ENCODE measurements around the gene RPL28.

The RPL28 gene

DNA sequence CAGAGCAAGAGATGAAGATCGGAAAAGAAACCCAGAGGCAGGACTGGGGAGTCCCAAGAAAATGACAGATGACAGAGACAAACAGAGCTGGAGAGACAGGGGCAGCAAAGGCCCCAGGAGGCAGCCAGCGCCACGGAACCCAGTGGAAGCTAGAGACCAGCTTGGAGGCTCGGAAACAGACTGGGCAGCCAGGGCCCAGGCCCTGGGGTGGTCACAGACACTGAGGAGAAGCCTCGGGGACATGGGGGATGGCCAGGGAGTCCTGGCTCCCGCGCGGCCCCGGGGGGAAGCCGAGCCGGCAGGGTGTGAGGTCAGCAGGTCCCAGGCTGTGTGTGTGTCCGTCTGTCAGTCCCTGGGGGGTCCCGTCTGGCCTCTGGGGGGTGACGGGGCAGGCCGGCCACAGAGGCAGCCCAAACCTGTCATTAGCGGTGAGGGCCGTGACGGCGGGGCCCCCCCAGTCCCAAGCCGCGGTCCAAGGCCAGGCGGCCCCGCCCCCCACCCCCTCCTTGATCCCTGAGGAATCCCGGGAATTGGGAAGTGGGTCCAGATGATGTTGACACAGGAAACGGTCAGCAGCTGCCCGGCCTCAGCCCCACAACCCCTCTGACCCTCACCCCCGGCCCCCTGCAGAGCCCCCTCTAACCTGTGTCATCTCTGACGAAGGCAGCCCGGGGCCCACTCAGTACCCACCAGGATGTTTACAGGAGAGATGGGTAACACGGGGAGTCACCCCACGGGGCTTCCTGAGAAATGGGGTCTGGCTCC is 11.6 kb upstream of the RPL28 start:
- no peak for DNase-seq (ENCODE audit: low read depth)

GRCh38 chr19:55376241-55376933 is 9.3 kb upstream of the RPL28 start, which contains the start of gene TMEM190:
TSS of gene TMEM190 (plus strand) at chr19:55376826. CDS start at chr19:55376854, 28 bp downstream.
- no peak for DNase-seq (ENCODE audit: low read depth)

- DNase-seq (ENCODE audit: low read depth): no peak
These were observed 8.2 kb upstream of the RPL28 start for GRCh38 chr19:55377356-55378131.

- DNase-seq (ENCODE audit: low read depth): no peak
These were observed 6.6 kb upstream of the RPL28 start for GRCh38 chr19:55379174-55379573.

DNA sequence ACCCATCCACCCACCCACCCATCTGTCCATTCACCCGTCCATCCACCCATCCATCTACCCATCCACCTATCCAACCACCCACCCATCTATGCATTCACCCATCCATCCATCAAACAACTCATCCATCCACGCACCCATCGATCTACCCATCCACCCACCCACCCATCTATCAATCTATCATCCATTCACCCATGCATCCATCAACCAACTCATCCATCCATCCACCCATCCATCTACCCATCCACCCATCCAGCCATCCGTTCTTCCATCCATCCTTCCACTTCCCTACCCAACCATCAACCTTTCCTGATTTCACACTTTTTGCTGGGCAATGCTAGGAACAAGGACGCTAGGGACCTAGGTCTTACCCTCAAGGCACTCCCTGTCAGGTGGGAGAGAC is 3.7 kb upstream of the RPL28 start:
- no peak for DNase-seq (ENCODE audit: low read depth)

- DNase-seq (ENCODE audit: low read depth): no peak
These were observed 3.1 kb upstream of the RPL28 start for GRCh38 chr19:55382522-55383054.

- no peak for DNase-seq (ENCODE audit: low read depth)
These were observed 2.2 kb upstream of the RPL28 start for GRCh38 chr19:55383279-55384130.

- DNase-seq (ENCODE audit: low read depth): no peak
These were observed 1.4 kb upstream of the RPL28 start, which contains the start of gene TMEM238 for GRCh38 chr19:55384131-55384919. TSS of gene TMEM238 (minus strand) at chr19:55384292. CDS start at chr19:55384259, 33 bp downstream.

DNA sequence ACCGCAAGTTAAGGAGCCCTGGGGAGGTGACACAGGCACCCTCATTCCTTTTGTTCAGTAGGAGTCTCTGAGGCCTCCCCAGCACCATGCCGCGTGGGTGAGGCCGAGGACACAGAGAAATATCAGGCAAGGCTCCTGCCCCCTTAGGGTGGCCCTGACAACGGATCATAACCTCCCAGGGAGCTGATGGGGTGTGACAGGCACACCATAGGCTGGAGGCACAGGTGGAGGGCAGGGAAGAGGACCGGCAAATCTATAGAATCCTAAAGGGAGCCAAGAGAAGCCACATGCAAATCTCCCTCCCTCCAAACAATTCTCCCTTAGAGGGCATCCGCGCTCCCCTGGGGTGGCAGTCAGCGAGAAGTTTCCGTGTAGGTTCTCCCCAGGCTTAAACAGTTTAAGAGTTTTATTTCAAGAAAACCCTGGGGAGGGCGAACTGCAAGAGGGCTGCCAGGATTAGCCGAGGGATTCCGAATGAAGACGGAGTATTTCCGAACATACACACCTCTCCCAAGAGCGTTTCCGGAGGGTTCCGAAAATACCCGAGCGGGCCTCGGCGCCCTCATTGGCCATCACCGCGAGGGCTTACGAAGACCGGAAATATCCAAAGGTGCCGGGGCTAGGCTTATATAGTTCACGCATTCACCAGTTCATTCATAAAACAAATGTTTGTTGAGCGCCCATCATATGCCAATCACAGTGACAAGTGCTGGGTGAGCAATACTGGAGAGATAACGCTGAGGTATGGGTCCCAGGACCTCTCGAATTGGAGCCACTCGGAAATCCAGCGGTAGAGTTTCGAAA is 610 bp upstream of the RPL28 start:
- peak; percentile 91 for DNase-seq (ENCODE audit: low read depth)

DNA sequence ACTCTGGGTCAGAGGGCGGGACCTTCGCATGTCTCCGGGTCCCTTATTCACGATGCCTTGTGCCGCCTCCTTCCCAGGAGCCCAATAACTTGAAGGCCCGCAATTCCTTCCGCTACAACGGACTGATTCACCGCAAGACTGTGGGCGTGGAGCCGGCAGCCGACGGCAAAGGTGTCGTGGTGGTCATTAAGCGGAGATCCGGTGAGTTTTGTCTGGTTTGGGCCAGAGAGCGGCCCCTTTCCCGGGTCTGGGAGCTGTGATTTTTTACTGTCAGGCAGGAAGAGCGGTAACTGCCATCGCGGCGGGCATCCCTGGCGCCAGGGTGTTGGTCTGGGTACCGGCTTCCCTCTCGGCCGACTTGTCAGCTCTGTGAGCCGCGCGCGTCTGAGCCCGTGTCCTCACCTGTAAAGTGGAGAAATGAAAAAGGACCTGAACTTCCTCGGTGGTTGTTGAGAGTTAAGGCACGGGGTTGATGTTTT is 800 bp downstream of the RPL28 start:
- no peak for DNase-seq (ENCODE audit: low read depth)

DNA sequence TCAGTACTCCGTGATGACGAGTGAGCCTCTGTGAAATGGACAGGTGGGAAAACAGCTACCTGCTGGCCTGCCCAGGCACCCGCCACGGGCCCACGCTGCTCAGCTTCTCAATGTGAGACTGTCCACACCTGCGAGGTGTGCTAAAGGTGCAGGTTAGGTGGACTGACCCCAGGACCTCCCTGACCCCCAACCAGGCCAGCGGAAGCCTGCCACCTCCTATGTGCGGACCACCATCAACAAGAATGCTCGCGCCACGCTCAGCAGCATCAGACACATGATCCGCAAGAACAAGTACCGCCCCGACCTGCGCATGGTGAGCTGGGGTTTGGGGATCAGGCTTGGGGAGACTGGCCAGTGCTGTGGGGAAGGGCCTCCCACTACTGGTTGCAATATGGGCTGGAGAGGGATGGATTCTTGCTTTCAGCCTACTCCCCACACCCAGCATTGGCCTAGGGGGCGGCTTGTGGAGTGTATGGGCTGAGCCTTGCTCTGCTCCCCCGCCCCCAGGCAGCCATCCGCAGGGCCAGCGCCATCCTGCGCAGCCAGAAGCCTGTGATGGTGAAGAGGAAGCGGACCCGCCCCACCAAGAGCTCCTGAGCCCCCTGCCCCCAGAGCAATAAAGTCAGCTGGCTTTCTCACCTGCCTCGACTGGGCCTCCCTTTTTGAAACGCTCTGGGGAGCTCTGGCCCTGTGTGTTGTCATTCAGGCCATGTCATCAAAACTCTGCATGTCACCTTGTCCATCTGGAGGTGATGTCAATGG is 2.2 kb downstream of the RPL28 start:
- no peak for DNase-seq (ENCODE audit: low read depth)

DNA sequence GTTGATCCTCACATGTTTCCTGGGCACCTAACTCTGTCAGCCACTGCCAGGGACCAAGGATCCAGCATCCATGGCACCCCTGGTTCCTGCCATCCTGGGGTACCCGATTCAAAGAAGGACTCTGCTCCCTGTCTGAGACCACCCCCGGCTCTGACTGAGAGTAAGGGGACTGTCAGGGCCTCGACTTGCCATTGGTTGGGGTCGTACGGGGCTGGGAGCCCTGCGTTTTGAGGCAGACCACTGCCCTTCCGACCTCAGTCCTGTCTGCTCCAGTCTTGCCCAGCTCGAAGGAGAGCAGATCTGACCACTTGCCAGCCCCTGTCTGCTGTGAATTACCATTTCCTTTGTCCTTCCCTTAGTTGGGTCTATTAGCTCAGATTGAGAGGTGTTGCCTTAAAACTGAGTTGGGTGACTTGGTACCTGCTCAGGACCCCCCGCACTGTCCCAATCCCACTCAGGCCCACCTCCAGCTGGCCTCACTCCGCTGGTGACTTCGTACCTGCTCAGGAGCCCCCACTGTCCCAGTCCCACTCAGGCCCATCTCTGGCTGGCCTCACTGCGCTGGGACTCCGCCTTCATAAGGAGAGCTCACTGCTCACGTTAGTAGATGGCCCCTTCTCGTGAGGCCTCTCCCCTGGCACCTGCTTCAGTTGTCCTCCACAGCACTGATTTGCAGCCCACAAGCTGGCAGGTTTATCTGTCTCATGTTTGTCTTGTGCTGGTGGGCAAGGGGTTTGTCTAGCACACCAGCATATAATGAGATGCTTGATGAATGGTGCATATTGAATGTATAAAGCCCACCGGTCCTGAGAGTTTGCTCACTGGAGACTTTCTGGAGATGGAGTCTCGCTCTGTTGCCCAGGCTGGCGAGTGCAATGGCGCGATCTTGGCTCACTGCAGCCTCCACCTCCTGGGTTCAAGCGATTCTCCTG is 3.9 kb downstream of the RPL28 start:
- DNase-seq (ENCODE audit: low read depth): no peak

DNA sequence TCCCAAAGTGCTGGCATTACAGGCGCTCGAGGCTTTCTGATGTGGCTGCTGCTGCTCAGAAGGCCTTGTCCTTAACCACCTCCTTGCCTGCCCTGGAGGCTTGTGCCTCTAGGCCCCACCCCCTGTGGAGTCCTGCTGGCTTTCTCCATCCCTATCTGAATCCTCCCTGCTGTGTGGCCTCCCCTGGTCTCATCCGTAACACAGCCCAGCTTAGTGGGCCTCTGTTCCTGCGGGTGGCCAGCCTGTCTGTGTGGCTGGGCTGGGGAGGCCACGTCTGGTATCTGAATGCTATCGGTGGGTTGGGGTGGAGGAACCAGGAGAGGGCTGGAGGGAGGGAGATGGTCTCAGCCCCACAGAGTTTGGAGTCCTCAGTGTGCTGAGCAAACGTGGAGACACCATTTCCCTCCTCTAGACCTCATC is 4.7 kb downstream of the RPL28 start:
- no peak for DNase-seq (ENCODE audit: low read depth)

DNA sequence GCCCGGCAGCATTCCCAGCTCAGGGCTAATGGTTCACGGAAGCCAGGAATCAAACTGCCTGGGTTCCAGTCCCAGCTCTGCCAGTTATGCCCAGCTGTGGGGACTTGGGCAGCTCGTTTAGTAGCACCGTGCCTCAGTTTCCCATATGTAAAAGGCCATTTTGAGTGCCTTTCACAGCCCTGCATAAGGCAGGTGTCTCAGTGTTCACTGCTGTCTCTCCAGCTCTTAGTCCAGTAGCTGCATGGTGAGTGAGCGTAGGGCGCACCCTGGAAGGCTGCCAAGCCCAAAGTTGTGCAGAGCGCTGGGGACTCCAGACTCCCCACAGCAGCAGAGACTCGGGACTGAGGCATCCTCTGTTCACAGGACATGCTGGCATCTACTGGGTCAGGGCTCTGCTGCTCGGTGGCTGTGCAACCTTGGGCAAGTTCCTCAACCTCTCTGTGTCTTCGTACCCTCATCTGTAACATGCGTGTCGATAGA is 5.5 kb downstream of the RPL28 start:
- DNase-seq (ENCODE audit: low read depth): no peak

- no peak for DNase-seq (ENCODE audit: low read depth)
These were observed 6.2 kb downstream of the RPL28 start for GRCh38 chr19:55391702-55392615.

Measured in GM04504 (cell line).